GM12891 (cell line): Measurements from ENCODE around the gene LRIT2.

Experiments
- DNase-seq: peaks from one replicate; pipeline ENCODE4 v3.0.0; 2011; ENCODE audit warnings: low spot score; ENCODE audit not compliant: insufficient read length
- FAIRE-seq: peaks from 2 replicates; lab custom pipeline; 2011; peaks lifted over from hg19 to GRCh38; lab: Jason Lieb, UNC
- PAX5 ChIP-seq: IDR thresholded peaks from 2 replicates; pipeline ENCODE4 v1.6.1; 2011; ENCODE audit warnings: low read length, moderate library complexity, mild to moderate bottlenecking; ENCODE audit not compliant: insufficient read depth, severe bottlenecking
- POLR2A ChIP-seq: IDR thresholded peaks from 2 replicates; pipeline ENCODE4 v1.6.1; 2011; ENCODE audit warnings: low read depth, low read length, control low read depth
- POLR2AphosphoS5 ChIP-seq: IDR thresholded peaks from 2 replicates; pipeline ENCODE4 v1.6.1; 2011; ENCODE audit warnings: low read depth, low read length, control low read depth
- POU2F2 ChIP-seq: IDR thresholded peaks from 2 replicates; pipeline ENCODE4 v1.6.1; 2011; ENCODE audit warnings: low read depth, mild to moderate bottlenecking, control low read depth, low read length, moderate library complexity
- SPI1 ChIP-seq: IDR thresholded peaks from 2 replicates; pipeline ENCODE4 v1.6.1; 2011; ENCODE audit warnings: low read depth, low read length, control low read depth
- TAF1 ChIP-seq: IDR thresholded peaks from 2 replicates; pipeline ENCODE4 v1.6.1; 2011; ENCODE audit warnings: low read depth, low read length, control low read depth

LRIT2 gene

DNA sequence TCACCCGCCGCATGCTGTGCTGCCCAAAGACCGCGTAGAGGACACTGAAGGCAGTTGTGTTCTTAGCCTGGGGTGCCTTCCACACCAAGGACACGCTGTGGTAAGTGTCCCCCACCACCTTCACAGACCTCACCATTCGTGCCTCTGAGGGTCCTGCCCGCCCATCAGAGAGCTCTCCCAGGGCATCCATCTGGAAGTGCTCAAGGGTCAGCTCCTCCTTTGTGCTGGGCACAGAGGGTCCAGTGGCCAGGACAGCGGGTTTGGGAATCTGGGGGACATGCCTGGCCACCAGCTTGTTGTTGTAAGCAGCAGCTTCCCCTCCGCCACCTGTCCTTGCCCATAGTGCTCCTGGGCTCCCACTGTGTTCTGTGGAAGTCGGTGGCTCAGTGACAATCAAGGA lies 7.0 kb upstream of the LRIT2 start:
- DNase-seq, result no peak
- FAIRE-seq, result no peak
- TF ChIP-seq POLR2A, result no peak
- no peak for TF ChIP-seq POLR2AphosphoS5
- no peak for TF ChIP-seq PAX5
- TF ChIP-seq POU2F2, result no peak
- TF ChIP-seq TAF1, result no peak
- no peak for TF ChIP-seq SPI1

DNA sequence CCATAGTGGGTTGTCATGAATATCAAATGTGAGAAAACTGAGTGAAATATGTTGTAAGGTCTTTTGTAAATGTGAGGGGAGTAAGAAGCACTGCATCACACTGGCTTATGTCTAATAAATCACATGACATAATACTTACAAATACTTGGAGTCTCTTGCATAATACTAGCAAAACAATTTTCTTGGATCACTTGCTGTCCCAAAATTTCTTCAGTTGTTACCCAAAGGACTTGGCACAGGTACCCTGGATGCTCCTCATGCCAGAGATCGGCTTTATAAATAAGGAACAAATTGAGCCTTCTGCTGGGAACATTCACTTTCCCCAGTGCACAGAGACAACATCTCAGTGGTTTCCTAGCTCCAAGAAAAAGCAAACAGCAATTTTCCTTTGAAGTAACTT lies 5.0 kb upstream of the LRIT2 start:
- TF ChIP-seq POLR2A (no peak), SPI1 (no peak), PAX5 (no peak), POLR2AphosphoS5 (no peak), POU2F2 (no peak), TAF1 (no peak)
- FAIRE-seq (no peak), DNase-seq (no peak)

DNA sequence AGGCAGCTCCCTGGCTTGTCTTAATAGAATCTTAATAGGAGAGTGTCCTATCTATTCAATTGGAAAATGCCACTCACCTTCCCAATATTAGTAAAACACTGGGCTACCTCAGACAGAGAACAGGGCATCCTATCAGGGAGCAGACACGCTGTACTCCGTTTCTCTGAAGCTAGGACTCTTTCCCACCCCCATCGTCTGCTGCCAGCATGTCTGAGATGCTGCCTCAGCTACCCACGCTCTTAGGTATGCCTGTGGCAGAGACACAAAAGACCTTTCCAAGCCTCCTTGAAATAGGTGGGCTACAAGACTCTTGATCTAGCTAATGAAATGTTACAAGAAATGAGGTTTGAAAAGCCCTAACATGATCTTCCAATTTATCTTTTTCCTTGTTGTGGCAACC lies 2.5 kb upstream of the LRIT2 start:
- TF ChIP-seq TAF1 (no peak), POU2F2 (no peak)
- FAIRE-seq (no peak), DNase-seq (no peak)

- DNase-seq, result no peak
- no peak for FAIRE-seq
- no peak for TF ChIP-seq SPI1
These were observed 1.3 kb upstream of the LRIT2 start for GRCh38 chr10:84226616-84227015.

GRCh38 chr10:84224411-84225028 lies 824 bp downstream of the LRIT2 start:
- DNase-seq, result no peak
- FAIRE-seq, result no peak
- no peak for TF ChIP-seq POU2F2
- TF ChIP-seq POLR2AphosphoS5, result no peak
- no peak for TF ChIP-seq SPI1
- no peak for TF ChIP-seq POLR2A
- no peak for TF ChIP-seq PAX5
- no peak for TF ChIP-seq TAF1

DNA sequence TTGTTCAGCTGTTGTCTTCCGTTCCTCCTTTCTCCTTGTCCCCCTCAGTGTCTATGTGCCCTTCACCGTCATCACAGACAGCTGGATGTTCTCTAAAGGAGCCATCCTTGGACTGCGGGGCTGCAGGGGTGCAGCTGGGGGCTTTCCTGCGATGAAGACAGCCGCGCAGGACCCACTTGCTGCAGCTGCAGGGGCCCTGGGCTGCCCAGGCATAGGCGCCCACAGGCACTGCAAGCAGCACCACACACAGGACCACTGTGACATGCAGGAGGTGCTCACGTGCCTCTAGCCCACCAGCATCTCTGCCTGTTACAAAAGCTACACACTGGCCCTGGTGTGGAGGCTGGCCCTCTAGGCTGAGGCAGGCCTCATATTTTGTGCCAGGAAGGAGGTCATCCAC lies 3.4 kb downstream of the LRIT2 start:
- no peak for TF ChIP-seq POLR2AphosphoS5
- no peak for TF ChIP-seq SPI1
- no peak for TF ChIP-seq PAX5
- no peak for TF ChIP-seq POLR2A
- TF ChIP-seq TAF1, result no peak
- TF ChIP-seq POU2F2, result no peak
- no peak for DNase-seq
- FAIRE-seq, result no peak

DNA sequence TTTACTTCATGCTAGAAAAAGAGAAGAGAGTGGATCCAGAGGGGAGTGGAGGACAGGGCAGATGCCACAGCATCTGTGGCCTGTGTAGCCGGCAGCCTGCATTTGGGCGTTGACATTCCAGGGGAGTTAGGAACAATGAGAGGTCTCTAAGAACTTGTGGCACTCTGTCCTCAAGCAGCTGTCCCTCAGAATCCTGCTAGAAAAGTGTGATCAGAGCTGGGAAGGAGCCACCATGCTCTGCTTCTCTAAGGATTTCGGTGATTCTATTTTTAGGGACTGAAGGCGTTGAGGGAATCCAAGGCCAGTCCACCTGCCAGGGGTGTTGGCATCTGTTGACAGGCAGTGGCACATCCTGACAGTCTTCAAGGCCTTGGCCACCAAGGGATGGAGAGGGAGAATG lies 7.6 kb downstream of the LRIT2 start:
- FAIRE-seq, result no peak
- no peak for TF ChIP-seq POLR2A
- no peak for TF ChIP-seq PAX5
- no peak for TF ChIP-seq POU2F2
- no peak for TF ChIP-seq TAF1
- no peak for TF ChIP-seq POLR2AphosphoS5
- no peak for TF ChIP-seq SPI1

DNA sequence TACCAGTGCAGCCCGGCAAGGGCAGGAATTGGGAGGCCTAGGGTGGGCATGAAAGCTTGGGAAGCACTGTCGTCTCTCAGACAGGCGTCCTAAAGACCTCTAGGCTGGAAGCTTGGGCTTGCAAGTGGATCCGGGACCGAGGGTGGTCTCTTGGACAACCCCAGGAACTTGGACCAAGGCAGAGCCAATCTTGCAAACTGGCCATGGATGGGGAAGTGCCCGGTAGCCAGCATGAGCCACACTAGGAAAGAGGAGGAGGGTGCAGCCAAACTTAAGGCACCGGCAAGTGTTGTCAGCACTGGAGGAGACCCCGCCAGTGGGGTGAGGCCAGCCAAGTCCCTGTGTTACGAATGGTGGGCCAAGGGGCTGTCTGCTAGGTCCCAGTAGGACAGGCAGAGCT lies 8.5 kb downstream of the LRIT2 start:
- no peak for TF ChIP-seq SPI1
- no peak for TF ChIP-seq POLR2AphosphoS5
- TF ChIP-seq POU2F2, result no peak
- TF ChIP-seq TAF1, result no peak
- TF ChIP-seq POLR2A, result no peak
- no peak for TF ChIP-seq PAX5
- FAIRE-seq (no peak), DNase-seq (no peak)

More for the DNA sequence above, 7.6 kb downstream of the LRIT2 start:
- no peak for DNase-seq

- no peak for TF ChIP-seq POLR2A
- no peak for TF ChIP-seq POU2F2
- no peak for TF ChIP-seq TAF1
- TF ChIP-seq PAX5, result no peak
- no peak for TF ChIP-seq SPI1
- no peak for TF ChIP-seq POLR2AphosphoS5
- peak; percentile 59 for DNase-seq
- FAIRE-seq, result peak; percentile 90
These were observed 10.6 kb downstream of the LRIT2 start for GRCh38 chr10:84214612-84215235.

DNA sequence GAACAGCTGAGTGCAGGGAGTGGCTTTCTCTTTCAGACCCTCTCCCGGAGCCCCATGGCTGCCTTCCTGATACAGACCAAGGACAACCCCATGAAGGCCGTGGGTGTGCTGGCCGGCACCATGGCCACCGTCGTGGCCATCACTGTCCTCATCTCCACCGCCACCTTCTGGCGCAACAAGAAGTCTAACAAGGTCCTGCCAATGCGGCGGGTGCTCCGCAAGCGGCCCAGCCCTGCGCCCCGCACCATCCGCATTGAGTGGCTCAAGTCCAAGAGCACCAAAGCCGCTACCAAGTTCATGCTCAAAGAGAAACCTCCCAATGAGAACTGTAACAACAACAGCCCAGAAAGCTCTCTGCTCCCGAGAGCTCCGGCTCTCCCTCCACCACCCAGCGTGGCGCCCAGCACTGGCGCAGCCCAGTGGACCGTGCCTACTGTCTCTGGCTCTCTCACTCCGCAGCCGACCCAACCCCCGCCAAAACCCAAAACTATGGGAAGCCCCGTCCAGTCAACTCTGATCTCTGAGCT lies 11.2 kb downstream of the LRIT2 start:
- no peak for FAIRE-seq
- TF ChIP-seq POU2F2 (no peak), SPI1 (no peak), POLR2AphosphoS5 (no peak), POLR2A (no peak), PAX5 (no peak), TAF1 (no peak)
- no peak for DNase-seq
